ENCODE measurements around the gene GPR21.

The GPR21 gene

DNA sequence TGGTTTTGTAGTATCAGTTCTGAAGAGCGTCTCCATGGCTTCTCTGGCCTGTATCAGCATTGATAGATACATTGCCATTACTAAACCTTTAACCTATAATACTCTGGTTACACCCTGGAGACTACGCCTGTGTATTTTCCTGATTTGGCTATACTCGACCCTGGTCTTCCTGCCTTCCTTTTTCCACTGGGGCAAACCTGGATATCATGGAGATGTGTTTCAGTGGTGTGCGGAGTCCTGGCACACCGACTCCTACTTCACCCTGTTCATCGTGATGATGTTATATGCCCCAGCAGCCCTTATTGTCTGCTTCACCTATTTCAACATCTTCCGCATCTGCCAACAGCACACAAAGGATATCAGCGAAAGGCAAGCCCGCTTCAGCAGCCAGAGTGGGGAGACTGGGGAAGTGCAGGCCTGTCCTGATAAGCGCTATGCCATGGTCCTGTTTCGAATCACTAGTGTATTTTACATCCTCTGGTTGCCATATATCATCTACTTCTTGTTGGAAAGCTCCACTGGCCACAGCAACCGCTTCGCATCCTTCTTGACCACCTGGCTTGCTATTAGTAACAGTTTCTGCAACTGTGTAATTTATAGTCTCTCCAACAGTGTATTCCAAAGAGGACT, 1.5 kb downstream of the GPR21 start:
- DNase-seq = no peak

DNA sequence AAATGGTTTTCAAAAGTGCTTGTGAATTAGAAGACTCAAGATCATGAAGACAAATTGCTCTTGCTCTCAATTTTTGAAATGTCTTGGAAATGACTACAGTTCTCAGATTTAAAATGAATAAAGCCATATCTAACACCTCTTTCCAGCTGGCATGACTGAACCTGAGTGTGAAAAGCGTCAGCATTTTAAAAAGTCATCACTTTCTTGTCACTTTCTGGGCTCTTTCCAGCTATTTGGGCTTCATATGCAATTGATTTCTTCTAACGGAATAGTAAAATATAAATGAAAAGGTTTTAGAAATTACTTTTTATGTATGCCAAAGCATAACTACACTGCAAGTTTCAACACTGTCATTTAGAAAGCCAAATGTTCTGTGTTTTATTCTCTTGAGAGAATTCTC, 2.3 kb downstream of the GPR21 start:
- DNase-seq = no peak

DNA sequence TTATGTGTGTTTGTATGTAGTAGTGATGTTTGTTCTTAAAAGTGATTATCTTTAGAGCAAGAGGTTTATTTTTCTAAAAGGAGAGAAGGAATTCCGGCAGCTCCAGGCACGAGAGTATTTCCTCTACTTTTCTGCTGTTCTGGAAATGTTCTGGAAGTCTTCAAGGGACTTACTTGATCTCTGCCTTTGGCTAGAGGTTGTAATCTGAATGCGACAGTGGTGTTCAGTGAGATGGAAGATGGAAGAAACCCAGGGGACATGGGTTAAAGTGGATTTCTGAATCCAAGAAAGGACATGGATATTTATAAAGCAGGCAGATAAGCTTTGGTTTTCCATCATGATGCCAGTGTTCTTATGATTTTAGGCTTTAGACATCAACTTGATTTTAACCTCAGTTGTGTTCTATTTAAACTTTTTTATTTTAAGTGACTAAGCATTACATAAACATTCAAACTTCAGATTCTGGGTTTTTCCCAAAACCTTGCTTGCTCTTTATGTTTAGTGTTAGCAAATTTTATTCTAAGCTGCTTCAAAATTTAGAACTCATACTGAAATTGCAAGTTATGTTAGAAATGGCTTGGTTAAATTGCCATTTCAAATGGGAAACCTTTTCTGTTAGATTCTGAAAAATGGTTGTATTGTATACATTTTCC, 3.6 kb downstream of the GPR21 start:
- no peak for DNase-seq

DNA sequence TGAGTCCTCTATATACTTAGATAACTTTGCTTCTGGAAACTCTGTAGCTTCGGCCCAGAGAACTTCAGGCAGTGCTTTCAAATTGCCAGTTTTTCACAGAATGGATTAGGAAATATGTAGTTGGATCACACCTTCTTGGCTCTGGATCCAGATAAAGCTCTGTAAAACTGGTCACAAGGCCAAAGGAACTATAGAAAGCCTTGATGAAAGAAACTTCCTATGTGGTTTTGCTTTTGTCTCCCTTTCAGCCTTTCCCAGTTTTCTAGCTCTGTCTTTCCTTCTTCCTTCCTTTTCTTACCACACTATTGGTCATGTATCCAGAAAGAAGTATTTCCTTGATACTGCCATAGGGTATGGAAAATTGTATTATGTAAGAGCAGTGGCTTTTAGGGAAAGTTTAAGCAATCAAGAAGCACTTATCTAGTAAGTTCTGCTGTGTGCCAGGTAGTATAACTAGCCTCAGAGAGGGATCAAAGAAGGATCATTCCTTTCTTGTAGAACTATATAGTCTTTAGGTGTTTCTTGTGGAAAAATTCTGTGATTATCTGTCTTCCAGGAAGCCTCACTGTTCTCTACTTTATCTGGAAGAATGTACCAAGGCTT, 6.3 kb downstream of the GPR21 start:
- no peak for DNase-seq

DNA sequence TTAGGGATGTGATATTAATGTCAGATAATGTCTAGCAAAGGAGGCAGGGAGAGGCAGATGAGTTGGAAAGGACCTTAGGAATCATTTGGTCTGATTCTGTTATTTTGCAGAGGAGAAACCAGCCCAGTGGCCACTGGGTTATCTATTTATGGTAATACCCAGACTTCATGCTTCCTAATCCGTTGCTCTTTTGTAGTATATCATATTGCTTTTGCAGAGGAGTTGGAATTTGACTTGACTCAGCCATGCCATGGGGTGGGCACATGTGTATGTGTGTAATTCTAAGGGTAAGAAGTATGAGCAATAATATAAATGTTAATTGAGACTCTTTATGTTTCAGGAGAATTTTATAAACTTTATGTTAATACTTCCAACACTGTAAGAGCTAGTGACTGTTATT, 7.3 kb downstream of the GPR21 start:
- no peak for DNase-seq

DNA sequence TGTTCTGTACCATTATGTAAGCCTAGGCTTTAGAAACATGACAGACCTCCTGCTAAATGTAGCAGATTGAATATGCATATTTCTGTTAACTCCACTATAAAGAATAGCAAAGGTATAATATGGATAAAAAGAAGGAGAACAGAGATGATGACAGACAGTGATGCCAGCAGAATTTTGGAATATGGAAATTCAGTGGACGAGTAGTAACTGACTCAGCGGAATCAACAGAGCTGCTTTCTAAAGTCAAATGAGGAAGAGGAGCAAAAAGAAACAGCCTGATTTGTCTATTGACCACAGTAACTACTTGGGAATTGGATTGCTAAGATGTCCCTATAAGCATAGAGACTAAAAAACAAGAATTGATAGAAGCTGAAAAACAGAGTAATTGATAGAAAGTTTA, 8.0 kb downstream of the GPR21 start:
- DNase-seq = no peak

DNA sequence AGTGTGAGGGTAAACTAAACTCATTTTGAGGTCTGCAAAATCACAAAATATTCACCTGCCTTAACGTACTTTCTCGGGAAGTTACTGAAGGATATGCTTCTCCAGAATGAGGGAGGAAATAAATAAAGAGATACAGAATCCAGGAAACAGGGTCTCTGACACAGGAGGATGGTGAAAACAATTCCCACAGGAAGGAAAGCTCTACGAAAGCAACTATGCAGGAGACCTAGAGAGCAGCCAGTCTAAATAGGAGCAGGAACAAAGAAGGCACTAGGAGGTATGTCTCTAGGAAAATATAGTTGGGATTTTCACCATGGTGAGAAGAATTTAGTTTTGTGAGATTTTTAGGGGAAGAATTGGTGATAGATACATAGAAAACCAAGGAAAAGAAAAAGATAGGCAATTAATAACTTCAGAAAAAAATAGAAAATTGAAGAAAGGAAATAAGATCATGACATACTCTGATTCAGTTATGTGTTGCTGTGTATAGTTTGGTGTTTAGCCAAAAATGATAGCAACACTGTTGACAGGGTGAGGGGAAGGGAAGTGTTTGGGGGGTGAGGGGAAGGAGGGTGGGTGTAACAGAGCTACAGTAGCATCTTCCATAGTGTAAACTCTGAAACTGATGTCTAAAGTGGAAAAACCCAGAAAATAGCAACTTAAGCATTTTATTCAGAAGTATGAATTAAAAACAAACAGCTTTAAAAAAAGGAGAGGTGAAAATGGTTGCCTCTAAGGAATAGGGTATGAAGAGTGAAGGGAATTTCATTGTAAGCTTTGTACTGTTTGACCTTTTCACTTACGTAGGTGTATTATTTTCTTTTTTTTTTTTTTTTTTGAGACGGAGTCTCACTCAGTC, 9.8 kb downstream of the GPR21 start:
- DNase-seq = no peak

DNA sequence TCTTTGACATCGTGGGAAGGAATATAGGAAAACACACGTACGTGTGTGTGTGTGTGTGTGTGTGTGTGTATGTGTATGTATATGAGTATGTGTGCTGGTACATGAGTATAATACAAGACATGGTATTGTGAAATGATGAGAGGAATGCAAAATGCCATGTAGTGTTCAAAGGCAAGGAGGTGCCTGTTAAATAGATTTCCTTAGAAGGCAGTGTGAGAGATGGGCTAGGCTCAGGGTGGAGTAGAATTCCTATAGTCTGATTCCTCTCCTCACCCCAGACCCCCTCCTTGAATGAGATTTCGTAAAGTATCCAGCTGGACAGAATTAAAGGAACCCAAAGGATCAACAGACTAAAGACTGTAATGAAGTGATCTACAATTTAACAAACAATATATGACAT, 11.1 kb downstream of the GPR21 start:
- DNase-seq = no peak

DNA sequence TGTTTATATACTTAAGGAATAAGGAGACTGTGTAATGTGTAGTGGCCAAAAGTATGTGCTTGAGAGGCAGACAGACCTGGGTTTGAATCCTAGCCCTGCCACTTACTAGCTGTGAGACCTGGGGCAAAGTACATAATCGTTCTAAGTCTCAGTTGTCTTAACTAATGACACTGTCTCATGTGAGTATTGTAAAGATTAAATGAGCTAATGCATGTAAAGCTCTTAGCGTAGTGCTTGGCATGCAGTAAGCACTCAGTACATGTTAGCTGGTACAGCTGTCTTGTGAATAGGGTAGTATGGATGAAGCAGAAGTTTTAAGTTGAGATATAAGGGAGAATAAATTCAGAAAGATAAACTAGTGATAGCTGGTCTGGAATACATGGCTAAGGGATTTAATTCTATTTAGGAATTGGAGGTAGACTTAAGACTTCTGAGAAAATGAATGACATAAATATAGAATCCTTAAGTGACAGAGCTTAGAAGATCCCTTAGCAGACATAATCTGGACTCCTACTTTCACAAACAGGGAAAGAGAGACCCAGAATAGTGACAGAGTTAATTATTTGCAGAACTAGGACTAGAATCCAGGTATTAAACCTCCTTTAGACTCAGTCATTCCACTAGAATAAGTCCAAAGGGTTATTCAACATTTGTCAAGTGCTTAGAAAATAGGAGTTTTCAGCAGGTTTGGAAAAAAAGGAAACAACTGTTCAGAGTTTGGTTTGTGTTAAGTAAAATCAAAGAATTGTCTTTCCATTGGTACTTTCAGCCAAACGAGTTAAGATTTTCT, 13.1 kb downstream of the GPR21 start:
- DNase-seq = no peak

DNA sequence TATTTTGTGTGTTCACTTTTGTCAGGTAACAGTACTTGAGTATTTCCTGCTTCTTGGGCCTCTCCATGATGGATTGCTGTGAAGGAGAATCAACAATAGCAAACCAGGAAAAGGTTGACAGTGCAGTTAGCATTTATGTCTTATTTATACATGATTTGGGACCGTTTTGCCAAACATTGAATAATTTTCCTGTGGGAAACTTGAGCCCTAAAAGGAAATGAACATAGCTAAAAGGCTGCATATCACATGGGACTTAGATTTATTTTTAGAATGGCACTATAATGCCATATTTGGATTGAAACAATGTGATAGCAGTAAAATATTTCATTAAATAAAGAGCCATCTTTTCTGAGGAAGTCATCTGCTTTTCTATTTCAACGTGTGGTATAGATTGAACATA, 15.3 kb downstream of the GPR21 start:
- no peak for DNase-seq

DNA sequence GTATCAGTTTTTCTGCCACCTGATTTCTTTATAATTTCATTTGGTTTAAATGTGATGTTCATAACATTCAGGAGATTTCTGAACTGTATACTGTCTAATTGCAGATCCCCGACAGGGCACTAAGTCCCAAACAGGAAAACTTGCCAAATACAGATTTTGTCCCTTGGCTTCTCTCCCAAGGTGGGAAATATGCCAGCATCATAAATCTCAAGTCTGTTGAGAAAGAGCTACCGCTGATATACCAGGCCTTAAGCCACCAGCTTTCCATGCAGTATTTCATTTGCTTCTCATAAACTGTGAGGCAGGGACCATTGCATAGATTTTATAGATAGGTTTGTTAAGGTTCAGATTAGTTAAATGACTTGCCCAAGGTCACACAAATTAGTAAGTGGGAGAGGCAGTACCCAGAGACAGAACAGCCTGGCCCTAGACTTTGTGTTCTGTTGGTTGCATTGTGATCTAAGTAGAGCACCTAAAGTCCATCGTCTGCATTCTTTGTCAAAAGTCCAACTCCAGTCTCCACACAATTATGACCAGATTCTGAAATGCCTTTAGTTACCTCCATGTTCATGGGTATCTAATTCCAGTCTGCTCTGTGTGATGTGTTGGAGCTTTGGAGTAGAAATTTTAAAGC, 16.2 kb downstream of the GPR21 start:
- no peak for DNase-seq

DNA sequence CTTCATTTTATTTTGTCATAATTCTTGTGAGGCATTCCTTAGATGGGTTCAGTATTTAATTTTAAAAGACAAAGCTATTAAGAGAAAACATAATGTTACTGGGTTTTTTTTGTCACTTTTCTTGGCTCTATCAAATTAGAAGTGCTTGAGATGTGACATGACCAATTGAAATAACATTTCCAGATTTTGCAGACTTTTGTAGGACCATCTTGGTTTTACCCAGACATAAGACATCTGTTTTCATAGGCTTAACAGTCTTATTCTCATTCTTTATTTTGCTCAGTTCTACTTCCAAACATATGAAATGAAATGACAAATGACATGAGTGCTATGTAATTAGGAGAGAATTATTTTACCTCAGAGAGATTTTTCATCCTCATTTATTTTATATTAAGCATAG, 19.6 kb downstream of the GPR21 start:
- no peak for DNase-seq

DNA sequence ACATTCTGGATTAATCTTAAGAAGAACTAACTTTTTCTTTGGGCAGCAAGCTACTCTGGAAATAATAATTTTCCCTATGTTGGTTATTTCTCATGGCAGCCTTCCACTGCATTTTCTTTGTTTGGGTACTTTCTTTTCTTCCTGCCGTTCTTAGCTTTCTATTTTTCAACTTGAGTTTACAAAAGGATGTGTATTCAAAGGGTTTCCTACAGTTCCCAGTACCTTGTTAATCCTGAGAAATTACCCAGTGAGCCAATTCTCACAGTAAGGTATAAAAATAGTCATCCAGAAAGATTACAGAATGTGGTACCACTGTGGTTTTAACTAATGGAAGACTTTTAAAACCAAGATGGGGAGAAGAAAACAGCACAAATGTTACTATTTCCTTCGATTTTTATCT, 20.2 kb downstream of the GPR21 start:
- DNase-seq = no peak

DNA sequence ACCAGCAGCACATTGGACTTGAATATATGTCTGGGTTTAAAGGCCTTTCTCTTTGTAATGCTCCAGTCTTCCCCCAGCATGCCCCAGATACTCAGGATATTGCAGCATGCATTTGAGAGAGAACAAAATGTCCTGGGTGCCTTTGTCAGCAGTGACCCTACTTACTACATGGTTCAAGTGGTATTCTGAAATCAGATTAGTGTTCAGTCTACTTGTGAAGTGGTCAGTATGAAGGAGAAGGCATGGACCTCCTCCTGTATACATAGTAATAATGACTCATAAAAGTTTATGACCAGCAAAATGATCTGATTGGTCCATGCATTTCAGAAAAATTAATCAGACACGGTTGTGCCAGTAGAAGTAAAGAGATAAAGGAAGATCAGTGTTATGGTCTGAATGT, 25.4 kb downstream of the GPR21 start:
- no peak for DNase-seq

DNA sequence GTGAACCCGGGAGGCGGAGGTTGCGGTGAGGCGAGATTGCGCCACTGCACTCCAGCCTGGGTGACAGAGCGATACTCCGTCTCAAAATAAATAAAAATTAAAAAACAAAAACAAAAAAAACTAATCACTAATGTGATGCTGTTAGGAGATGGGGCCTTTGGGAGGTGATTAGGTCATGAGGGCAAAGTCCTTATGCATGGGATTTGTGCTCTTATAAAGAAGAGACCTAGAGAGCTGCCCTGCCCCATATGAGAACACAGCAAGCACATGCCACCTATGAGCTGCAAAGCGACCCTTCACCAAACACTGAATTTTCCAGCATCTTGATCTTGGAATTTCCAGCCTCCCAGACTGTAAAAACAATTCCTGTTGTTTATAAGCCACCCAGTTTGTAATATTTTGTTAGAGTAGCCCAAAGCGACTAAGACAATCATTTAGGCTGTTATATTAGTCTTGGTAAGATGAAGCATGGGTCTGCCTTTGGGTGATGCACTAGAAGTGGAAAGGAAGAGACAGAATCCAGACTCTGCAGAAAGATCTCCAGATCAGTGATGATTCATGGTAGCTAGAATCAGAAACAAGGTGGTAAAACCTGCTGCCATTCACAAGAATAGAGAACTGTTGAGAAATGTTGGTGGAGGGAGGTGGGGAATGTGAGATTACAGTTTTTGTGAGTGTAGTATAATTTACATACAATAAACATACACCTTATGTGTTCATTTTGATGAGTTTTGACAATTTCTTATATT, 26.2 kb downstream of the GPR21 start:
- no peak for DNase-seq

DNA sequence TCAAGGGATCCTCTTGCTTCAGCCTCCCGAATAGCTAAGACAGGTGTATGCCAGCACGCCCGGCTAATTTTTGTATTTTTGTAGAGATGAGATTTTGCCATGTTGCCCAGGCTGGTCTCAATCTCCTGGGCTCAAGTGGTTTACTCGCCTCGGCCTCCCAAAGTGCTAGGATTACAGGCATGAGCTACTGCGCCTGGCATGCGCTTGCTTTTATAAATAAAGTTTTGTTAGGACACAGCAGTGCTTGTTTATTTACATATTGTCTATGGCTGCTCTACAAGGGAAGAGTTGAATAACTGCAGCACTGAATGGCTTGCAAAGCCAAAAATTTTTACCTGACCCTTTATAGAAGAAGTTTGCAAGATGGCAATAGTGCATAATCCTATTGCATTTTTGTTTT, 27.7 kb downstream of the GPR21 start:
- no peak for DNase-seq

DNA sequence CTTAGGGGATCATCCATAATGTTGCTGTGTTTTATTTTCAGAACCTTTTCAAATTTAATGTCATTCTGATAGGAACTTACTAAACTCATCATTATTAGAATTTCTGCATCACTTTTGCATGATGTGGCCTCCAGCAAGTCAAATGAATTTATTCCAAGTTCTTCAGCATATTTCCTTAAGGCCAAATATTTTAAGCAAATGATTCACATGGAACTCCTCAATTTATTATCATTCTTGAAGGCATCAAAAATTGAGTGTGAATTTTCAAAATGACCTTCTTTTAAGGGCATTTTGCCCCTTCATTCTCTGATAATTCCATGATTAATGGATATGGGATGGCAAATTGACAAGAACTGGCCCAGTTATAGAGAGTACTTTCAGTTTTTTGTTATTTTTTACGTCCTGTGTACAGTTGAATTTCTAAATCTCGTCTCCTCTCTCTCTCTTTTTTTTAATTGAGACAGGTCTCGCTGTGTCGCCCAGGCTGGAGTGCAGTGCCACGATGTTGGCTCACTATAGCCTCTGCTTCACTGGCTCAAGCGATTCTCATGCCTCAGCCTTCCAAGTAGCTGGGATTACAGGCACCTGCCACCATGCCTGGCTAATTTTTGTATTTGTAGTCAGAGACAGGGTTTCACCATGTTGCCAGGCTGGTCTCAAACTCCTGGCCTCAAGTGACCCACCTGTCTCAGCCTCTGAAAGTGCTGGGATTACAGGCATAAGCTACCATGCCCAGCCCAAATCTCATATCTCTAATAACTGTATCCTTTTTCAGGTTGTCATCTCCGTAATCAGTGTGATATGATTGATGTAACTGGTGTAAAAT, 29.1 kb downstream of the GPR21 start:
- no peak for DNase-seq

DNA sequence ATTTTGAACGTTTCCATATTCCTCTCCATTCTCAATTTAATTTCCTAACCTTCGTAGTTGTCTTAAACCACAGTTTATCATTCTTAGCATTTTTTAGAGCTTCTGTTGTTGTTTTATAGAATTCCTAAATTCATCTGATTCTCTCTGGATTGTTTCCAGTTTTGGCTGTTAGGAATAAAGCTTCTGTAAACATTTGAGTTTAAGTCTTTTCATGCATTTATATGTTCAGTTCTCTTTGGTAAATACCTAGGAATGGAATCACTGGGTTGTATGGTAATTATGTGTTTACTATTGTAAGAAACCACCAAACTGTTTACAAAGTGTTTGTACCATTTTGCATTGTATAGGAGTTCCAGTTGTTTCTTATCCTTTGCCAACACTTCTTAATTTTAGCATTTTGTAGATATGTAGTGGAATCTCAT, 29.7 kb downstream of the GPR21 start:
- DNase-seq = no peak

DNA sequence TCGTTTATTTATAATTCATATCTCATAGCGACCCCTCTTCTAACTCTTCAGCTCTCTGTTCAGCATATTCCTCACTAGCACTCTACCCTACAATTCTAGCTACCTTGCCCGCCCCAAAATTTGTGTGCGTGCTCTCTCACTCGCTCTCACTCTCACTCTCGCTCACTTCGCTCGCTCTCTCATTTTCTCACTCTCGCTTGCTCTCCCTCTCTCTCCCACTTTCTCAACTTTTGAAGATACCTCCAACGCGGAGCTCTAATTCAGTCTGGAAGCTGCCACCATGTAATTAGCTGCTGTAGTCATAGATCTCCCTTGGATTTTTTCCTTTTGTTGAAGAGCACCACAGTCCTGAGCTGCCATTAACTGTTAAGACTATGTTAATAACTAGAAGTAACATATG, 30.4 kb downstream of the GPR21 start:
- no peak for DNase-seq

DNA sequence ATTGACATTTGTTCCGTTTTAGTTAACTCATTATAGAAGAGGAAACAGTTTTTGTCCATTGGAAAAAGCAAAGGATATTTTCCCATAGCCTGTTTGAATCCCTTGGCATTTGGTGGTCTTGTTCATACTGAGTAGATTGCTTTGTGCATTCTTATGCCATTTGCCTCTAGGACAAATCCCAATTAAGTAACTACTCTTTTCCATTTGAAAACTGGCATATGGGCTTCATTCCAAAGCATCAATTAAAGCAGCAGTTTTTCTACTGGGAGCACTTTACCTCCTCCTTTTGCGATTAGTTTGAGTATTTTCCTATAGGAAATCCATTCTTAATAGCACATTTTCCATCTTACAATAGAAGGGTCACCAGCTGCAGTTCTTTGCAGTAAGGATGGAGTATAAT, 31.2 kb downstream of the GPR21 start:
- DNase-seq = no peak

DNA sequence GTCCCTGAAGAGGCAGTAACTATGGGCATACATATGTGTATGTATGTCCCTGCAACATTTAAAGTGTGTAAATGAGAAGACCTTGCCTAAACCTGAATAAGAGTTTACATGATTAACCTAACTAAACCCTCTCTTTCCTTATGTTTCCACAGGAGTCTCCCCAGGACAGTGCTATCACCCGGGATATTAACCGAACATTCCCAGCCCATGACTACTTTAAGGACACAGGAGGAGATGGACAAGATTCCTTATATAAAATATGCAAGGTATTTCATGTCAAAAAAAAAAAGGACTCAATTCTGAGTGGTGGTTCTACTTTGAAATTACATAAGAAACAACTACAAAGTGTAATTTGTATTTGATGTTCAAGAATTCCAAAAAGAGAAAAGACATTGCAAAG, 31.7 kb downstream of the GPR21 start:
- DNase-seq = no peak

Measured in activated CD4-positive, alpha-beta T cell treated with anti-CD3 and anti-CD28 coated beads, Interleukin-2, amount 50 U/mL, for 16 hours (primary cell).